NCI-H226 (cell line): ENCODE measurements around the gene OFD1.
"Not testable (repeated sequence)": the region's sequence is repeated elsewhere in the genome, so short reads cannot be mapped to it uniquely, and the experiment has no call there.

Experiments
- DNase-seq: peaks from one replicate; pipeline ENCODE4 v3.0.0-alpha.2; 2015

The OFD1 gene

DNA sequence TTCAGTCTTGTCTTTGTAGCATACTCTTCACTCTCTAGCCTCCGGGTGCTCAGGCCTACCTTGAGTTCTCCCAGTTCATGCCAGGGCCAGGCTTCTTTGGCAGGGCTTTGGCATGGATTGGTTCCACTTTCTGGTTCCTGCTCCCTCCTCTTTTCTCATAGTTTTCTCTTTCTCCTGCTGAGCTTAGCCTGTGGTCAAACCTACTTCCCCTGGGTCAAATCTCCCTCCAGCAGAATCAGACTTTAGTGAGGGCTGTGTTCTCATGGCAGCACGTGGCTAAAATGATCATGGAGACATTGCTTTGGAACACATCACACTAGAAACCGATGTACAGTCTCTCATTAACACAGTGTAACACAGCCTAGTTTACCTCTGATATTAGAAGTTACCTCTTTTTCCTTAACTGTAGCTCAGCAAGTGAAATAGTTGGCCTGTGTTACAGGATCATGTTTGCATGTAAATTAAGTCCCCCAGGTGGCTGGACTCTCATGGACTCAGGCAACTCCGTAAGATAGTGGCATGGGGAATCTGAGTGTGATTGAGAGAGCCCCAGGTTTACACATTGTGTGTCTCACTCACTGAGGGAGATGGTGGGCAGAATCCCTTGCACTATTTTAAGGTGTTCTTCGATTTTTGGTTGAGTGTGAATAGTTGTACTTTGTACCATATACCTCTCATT lies 32.3 kb upstream of the OFD1 start:
- DNase-seq, result no peak

- no peak for DNase-seq
These were observed 31.4 kb upstream of the OFD1 start for GRCh38 chrX:13703135-13703534.

- no peak for DNase-seq
These were observed 31.0 kb upstream of the OFD1 start for GRCh38 chrX:13703589-13703988.

GRCh38 chrX:13711141-13711540 lies 23.4 kb upstream of the OFD1 start:
- no peak for DNase-seq

DNA sequence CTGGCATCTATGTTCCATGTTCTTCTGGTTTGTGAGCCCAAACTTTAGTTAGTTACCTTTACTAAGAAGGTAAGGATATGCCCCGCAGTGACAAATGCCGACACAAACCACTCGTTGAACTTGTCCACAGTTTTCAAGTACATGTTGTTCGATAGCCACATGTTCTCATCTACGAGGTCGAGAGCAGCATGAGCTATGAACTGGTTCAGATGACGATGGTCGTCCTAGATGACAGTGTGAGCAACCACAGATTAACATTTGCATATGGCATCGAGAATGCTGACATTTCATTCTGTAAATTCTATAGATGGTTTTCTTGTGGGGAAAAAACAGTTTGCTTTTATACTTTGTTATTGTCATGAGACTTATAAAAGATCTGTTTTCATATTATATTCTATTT lies 18.1 kb upstream of the OFD1 start:
- DNase-seq, result no peak

DNA sequence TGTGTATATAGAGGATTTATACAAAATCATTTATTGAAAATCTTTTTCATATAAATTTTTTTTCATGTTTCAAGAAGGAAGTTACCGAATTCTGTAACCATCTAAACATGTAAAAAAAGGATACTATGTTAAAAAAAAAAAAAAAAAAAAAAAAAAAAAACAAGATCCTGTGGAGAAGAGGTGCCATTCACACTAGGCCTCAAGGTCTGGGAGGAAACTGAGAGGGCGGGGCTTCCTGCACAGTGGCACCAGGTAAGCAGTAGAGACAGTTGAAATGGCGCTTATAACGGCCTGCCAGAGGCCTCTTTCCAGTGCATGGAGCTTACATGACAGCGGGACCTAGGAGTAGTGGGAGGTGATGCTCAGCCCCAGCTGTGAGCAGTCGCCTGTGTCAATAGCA lies 17.6 kb upstream of the OFD1 start:
- DNase-seq, result no peak

- DNase-seq, result no peak
These were observed 16.7 kb upstream of the OFD1 start for GRCh38 chrX:13717700-13718472.

DNA sequence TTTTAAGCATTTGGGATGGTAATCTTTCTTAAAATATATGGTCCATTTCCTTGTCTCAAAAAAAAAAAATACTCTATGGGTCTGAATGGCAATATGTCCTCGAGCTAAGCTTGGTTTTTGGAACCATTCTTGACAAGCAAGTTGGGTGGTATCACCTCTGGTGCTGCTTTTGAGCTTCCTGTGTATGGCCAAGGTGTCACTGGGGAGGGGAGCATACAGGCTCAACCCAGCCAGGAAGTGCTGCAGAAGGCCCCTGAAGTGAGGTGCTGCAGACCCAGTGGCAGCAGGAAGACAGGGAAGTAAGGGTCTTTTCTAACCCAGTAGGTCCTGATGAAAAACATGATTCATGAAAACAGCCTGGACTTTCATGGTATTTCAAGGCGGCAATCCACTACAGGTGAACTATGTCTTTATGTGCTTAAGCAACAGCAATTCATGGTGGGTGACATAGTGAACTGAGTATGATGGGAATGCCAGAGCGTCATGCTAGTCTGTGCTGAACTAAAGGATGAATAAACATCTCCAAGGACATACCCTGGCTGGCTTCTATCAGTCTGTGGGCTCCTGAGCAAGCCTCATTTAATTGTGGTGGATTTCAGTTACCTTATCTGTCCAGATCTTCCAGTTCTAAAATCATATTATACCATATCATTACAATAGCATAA lies 15.2 kb upstream of the OFD1 start:
- no peak for DNase-seq

DNA sequence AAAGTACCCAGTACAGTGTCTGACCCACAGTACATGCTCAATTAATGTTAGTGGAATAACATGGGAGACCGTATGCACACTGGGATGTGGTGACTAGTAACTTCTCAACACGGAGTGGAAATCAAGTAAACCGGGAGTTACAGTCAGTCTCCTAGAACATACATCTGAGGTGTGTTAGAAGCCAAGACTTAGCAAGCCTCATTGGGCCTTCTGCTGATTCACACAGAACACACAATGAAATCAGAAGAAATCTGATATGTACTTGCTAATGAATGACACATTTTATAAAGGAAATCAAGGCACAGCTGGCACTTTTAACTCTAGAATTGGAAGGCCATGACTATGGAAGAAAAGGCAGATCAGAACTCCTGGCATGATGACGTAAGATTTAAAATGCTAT lies 13.2 kb upstream of the OFD1 start:
- no peak for DNase-seq

- DNase-seq, result no peak
These were observed 12.6 kb upstream of the OFD1 start for GRCh38 chrX:13721819-13722519.

- not testable (repeated sequence) for DNase-seq
These were observed 9.7 kb upstream of the OFD1 start for GRCh38 chrX:13724878-13725277.

DNA sequence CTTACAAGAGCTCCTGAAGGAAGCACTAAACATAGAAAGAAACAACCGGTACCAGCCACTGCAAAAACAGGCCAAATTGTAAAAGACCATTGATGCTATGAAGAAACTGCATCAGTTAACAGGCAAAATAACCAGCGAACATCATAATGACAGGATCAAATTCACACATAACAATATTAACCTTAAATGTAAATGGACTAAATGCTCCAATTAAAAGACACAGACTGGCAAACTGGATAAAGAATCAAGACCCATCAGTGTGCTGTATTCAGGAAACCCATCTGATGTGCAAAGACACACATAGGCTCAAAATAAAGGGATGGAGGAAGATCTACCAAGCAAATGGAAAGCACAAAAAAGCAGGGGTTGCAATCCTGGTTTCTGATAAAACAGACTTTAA lies 8.0 kb upstream of the OFD1 start:
- DNase-seq, result not testable (repeated sequence)

- DNase-seq, result not testable (repeated sequence)
These were observed 4.0 kb upstream of the OFD1 start for GRCh38 chrX:13730523-13730922.

GRCh38 chrX:13732246-13733067 lies 2.1 kb upstream of the OFD1 start:
- no peak for DNase-seq

GRCh38 chrX:13733506-13733905 lies 1.0 kb upstream of the OFD1 start:
- no peak for DNase-seq

DNA sequence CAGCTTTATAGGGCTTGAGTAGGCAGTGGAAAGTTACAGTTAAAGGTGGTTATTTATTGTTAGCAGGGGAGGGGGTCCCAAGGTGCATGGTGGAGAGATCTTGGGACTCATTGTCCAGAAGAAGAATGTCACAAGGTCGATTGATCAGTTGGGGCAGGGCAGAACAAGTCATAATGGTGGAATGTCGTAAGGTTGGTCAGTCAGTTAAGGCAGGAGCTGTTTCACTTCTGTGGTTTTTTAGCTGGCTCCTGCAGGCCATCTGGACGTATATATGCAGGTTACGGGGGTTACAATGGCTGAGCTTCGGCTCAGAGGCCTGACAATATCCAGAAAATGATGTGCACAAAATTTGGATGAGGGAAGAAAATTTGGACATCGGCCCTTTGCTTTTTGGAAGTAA lies 7.1 kb downstream of the OFD1 start:
- no peak for DNase-seq

- DNase-seq, result no peak
These were observed 8.0 kb downstream of the OFD1 start for GRCh38 chrX:13742397-13743176.

GRCh38 chrX:13747836-13748235 lies 13.3 kb downstream of the OFD1 start:
- DNase-seq, result peak; percentile 18

- no peak for DNase-seq
These were observed 13.9 kb downstream of the OFD1 start for GRCh38 chrX:13748486-13748885.

GRCh38 chrX:13750204-13750603 lies 15.7 kb downstream of the OFD1 start:
- DNase-seq, result peak; percentile 3

GRCh38 chrX:13750812-13751211 lies 16.3 kb downstream of the OFD1 start:
- DNase-seq, result no peak

DNA sequence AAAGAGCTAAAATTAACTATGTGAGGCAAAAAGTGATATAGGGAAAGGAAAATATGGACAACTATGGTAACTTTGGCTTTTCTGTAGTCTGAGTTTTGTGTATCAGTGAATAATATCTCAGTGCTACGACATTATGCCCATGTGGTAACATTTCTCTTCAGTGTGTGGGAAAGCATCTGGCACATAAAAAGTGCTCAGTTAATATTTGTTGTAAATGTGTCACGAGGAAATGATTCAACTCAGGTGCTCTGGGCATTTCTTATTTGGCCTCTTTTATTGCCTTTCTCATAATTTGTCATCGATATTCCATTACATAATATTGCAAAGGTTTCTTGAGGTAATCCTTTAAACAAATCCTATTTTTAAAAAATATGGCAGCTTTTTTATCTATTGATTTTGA lies 17.6 kb downstream of the OFD1 start:
- no peak for DNase-seq
